A673 (cell line): ENCODE results near the gene LITAF. TPM values are rescaled to one million over a fixed set of nuclear protein-coding genes. Genes with fewer than 3 reads are reported as not detected.
"Not testable (repeated sequence)": the region's sequence is repeated elsewhere in the genome, so short reads cannot be mapped to it uniquely, and the experiment has no call there.

Experiments
- BruUV-seq: library from RNA; stranded (reverse); fragments of 400-500 nt; replicated peaks from 2 replicates; lab custom pipeline; 2021; lab: Mats Ljungman, UMichigan
- CTCF ChIA-PET: fragments of 300-600 bp; sonication (Branson Sonifier 250); formaldehyde crosslinking; loops from one replicate; lab custom pipeline; 2022; ENCODE audit warnings: antibody characterized with exemption; lab: Charles Lee
- POLR2A ChIA-PET: fragments of 300-600 bp; sonication (Branson Sonifier 250); formaldehyde crosslinking; loops from one replicate; lab custom pipeline; 2022; ENCODE audit warnings: antibody characterized with exemption; ENCODE audit not compliant: low non-redundant PET; lab: Charles Lee
- DNase-seq: peaks from one replicate; pipeline ENCODE4 v3.0.0-alpha.2; 2015; ENCODE audit warnings: low spot score
- H3K27ac ChIP-seq: fragments of 200-600 bp; sonication (generic); 2 replicates; pipeline ENCODE4 v1.5.1; 2016; ENCODE audit warnings: mixed run types, low read depth, mild to moderate bottlenecking, mixed read lengths, antibody characterized with exemption, low read length; ENCODE audit not compliant: poor library complexity, severe bottlenecking
- H3K27me3 ChIP-seq: fragments of 200-600 bp; sonication (generic); replicated peaks from 2 replicates; pipeline ENCODE4 v1.6.1; 2017; ENCODE audit warnings: mixed run types, low read depth, mild to moderate bottlenecking, mixed read lengths, antibody characterized with exemption, low read length; ENCODE audit not compliant: insufficient read depth, poor library complexity
- H3K36me3 ChIP-seq: fragments of 200-600 bp; sonication (generic); 2 replicates; pipeline ENCODE4 v1.6.1; 2016; ENCODE audit warnings: mixed run types, mild to moderate bottlenecking, mixed read lengths, antibody characterized with exemption, low read length; ENCODE audit not compliant: insufficient read depth, poor library complexity, severe bottlenecking
- H3K4me1 ChIP-seq: fragments of 200-600 bp; sonication (generic); 2 replicates; pipeline ENCODE4 v1.6.1; 2017; ENCODE audit warnings: mixed run types, mild to moderate bottlenecking, mixed read lengths, antibody characterized with exemption, low read length; ENCODE audit not compliant: insufficient read depth, poor library complexity, severe bottlenecking
- H3K4me3 ChIP-seq: fragments of 200-600 bp; sonication (generic); 2 replicates; pipeline ENCODE4 v1.5.1; 2016; ENCODE audit warnings: low read depth, mixed run types, mild to moderate bottlenecking, mixed read lengths, low read length; ENCODE audit not compliant: poor library complexity, severe bottlenecking
- H3K9me3 ChIP-seq: fragments of 200-600 bp; sonication (generic); 2 replicates; pipeline ENCODE4 v1.6.1; 2016; ENCODE audit warnings: mixed run types, low read depth, mild to moderate bottlenecking, mixed read lengths, antibody characterized with exemption, low read length; ENCODE audit not compliant: poor library complexity, severe bottlenecking
- EZH2 ChIP-seq: fragments of 200-600 bp; sonication (generic); IDR thresholded peaks from 2 replicates; pipeline ENCODE4 v1.6.1; 2017; ENCODE audit warnings: borderline replicate concordance, low read depth, mild to moderate bottlenecking, mixed read lengths, antibody characterized with exemption, low read length; ENCODE audit not compliant: poor library complexity, severe bottlenecking
- intact Hi-C: fragments of 100-400 bp; cut with micrococcal nuclease; formaldehyde crosslinking; loops from one replicate; pipeline ENCODE4 v1.10.0; 2022; ENCODE audit not compliant: unreplicated experiment
- total RNA-seq: library from RNA; stranded (reverse); gene quantifications from 2 replicates; pipeline ENCODE4 v1.2.3, GENCODE V29; 2021
- TF ChIP-seq, protein P1 (sequence below): fragments of 300-800, 200-600 bp; sonication (generic); conservative IDR thresholded peaks from 2 replicates; pipeline ENCODE4 v1.5.1; 2017; ENCODE audit warnings: low read depth, mild to moderate bottlenecking, antibody characterized with exemption, low read length, moderate library complexity, mixed read lengths

Gene LITAF
- total RNA-seq, 1 experiment from 2014 or later, result 6.9 TPM

- H3K27ac ChIP-seq, result no peak overlapping the region
- TF ChIP-seq, protein P1, sequence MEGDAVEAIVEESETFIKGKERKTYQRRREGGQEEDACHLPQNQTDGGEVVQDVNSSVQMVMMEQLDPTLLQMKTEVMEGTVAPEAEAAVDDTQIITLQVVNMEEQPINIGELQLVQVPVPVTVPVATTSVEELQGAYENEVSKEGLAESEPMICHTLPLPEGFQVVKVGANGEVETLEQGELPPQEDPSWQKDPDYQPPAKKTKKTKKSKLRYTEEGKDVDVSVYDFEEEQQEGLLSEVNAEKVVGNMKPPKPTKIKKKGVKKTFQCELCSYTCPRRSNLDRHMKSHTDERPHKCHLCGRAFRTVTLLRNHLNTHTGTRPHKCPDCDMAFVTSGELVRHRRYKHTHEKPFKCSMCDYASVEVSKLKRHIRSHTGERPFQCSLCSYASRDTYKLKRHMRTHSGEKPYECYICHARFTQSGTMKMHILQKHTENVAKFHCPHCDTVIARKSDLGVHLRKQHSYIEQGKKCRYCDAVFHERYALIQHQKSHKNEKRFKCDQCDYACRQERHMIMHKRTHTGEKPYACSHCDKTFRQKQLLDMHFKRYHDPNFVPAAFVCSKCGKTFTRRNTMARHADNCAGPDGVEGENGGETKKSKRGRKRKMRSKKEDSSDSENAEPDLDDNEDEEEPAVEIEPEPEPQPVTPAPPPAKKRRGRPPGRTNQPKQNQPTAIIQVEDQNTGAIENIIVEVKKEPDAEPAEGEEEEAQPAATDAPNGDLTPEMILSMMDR, result no peak
- TF ChIP-seq EZH2, result no peak
- H3K27me3 ChIP-seq, result no peaks in the 10 kb centered on the region
- POLR2A ChIA-PET, result no interaction called here
- H3K9me3 ChIP-seq, result no peaks in the 10 kb centered on the region
- no peaks in the 10 kb centered on the region for H3K36me3 ChIP-seq
- H3K4me1 ChIP-seq, result peaks cover 7% of the 10 kb centered on the region
- H3K4me3 ChIP-seq, result no peak overlapping the region
- intact Hi-C loops, result no loop called here
- BruUV-seq, result no TSS peak
- no peak for DNase-seq
- CTCF ChIA-PET, result no interaction called here
Observed at GRCh38 chr16:11580451-11581086, 6.2 kb downstream of the LITAF start.

DNA sequence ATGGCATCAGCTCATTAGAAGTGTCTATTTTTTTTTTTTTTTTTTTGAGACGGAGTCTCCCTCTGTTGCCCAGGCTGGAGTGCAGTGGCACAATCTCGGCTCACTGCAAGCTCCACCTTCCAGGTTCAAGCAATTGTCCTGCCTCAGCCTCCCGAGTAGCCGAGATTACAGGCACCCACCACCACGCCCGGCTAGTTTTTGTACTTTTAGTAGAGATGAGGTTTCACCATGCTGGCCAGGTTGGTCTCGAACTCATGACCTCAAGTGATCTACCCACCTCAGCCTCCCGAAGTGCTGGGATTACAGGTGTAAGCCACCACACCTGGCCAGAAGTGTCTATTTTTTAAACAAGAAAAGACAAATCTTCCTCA is 9.4 kb downstream of the LITAF start:
- POLR2A ChIA-PET, CTCF ChIA-PET, intact Hi-C loops: not testable (repeated sequence)

DNA sequence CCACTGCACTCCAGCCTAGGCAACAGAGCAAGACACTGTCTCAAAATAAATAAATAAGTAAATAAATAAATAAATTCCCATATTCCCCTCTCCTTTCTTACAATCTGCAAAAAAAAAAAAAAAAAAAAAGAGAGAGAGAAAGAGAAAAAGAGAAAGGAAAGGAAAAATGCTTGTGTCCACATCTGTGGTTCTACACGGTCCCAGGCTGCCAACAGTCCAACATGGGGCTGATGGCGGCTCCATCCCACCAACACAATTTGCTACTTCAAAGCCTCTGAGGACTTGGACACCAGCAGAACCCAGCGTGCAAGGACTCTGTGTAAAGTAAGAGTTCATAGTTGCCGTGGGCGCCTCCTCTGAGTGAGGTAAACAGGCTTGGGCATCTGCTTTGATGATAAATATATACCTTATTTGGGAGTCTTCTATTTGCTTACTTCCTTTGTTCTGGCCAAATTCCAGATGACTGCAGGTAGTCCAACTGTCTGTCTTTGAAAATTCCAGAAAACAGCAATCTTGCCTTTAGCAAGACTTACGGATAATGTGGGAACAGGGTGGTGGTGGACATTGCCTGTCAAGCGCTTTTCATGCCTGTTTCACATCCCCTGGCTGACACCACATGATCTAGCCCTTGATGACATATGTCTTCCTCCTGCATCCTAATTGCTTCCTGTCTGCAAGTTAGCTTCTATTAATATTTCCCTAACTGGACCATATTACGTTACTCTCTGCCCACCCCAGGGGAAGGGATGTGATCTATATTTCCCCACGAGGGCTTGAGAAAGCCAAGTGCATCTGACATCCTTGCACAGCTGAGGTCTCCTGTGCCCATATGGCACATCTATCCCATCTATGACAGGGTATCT is 10.1 kb downstream of the LITAF start:
- no TSS peak for BruUV-seq
- DNase-seq, result no peak
- Histone ChIP-seq H3K27me3 (no peaks in the 10 kb centered on the region), H3K36me3 (no peaks in the 10 kb centered on the region), H3K4me1 (no peaks in the 10 kb centered on the region), H3K4me3 (no peak overlapping the region), H3K27ac (no peak overlapping the region), H3K9me3 (no peaks in the 10 kb centered on the region)
- TF ChIP-seq, protein P1, result no peak
- TF ChIP-seq EZH2, result no peak
- intact Hi-C loops, result no loop called here
- ChIA-PET CTCF (no interaction called here), POLR2A (no interaction called here)

More for the DNA sequence above, 9.4 kb downstream of the LITAF start:
- H3K27me3 ChIP-seq, H3K4me3 ChIP-seq, DNase-seq, H3K27ac ChIP-seq, H3K36me3 ChIP-seq, BruUV-seq, H3K4me1 ChIP-seq, H3K9me3 ChIP-seq: not testable (repeated sequence)
